ENCODE data around the gene YBX2.

Gene YBX2

GRCh38 chr17:7313088-7313889 is 18.9 kb upstream of the YBX2 start:
- Mint-ChIP-seq H3K4me3 (peak overlapping the region; percentile 97), H3K27ac (peak overlapping the region; percentile 88), H3K27me3 (no peaks in the 10 kb centered on the region), H3K4me1 (peaks cover 62% of the 10 kb centered on the region), H3K9me3 (no peaks in the 10 kb centered on the region), H3K36me3 (peaks cover 38% of the 10 kb centered on the region)

GRCh38 chr17:7312432-7313087 is 18.1 kb upstream of the YBX2 start:
- Mint-ChIP-seq H3K4me3 (peak overlapping the region; percentile 73), H3K9me3 (no peaks in the 10 kb centered on the region), H3K4me1 (peaks cover 62% of the 10 kb centered on the region), H3K36me3 (peaks cover 38% of the 10 kb centered on the region), H3K27ac (peak overlapping the region; percentile 80), H3K27me3 (no peaks in the 10 kb centered on the region)

GRCh38 chr17:7311110-7311705 is 16.8 kb upstream of the YBX2 start:
- Mint-ChIP-seq H3K9me3 (no peaks in the 10 kb centered on the region), H3K27me3 (no peaks in the 10 kb centered on the region), H3K4me3 (peak overlapping the region; percentile 94), H3K27ac (peak overlapping the region; percentile 95), H3K4me1 (peaks cover 59% of the 10 kb centered on the region), H3K36me3 (peaks cover 38% of the 10 kb centered on the region)

GRCh38 chr17:7309628-7310027 is 15.2 kb upstream of the YBX2 start:
- Mint-ChIP-seq H3K36me3 (peaks cover 38% of the 10 kb centered on the region), H3K4me1 (peaks cover 54% of the 10 kb centered on the region), H3K9me3 (no peaks in the 10 kb centered on the region), H3K27me3 (no peaks in the 10 kb centered on the region), H3K4me3 (peak overlapping the region; percentile 94), H3K27ac (peak overlapping the region; percentile 95)

GRCh38 chr17:7308625-7309433 is 14.4 kb upstream of the YBX2 start:
- H3K4me1 Mint-ChIP-seq = peaks cover 46% of the 10 kb centered on the region
- peaks cover 37% of the 10 kb centered on the region for H3K36me3 Mint-ChIP-seq
- H3K4me3 Mint-ChIP-seq = peak overlapping the region; percentile 94
- H3K9me3 Mint-ChIP-seq = no peaks in the 10 kb centered on the region
- H3K27ac Mint-ChIP-seq = peak overlapping the region; percentile 95
- no peaks in the 10 kb centered on the region for H3K27me3 Mint-ChIP-seq

- Mint-ChIP-seq H3K4me1 (peaks cover 37% of the 10 kb centered on the region), H3K27me3 (no peaks in the 10 kb centered on the region), H3K4me3 (peak overlapping the region; percentile 94), H3K36me3 (peaks cover 33% of the 10 kb centered on the region), H3K27ac (peak overlapping the region; percentile 99), H3K9me3 (no peaks in the 10 kb centered on the region)
Measured at GRCh38 chr17:7307686-7308624, 13.5 kb upstream of the YBX2 start.

GRCh38 chr17:7306911-7307685 is 12.7 kb upstream of the YBX2 start, which contains the start of gene EIF5A:
Gene EIF5A (plus strand): TSS chr17:7307628. CDS start chr17:7309636, 2,008 bp downstream.
- Mint-ChIP-seq H3K36me3 (peaks cover 27% of the 10 kb centered on the region), H3K4me3 (peak within 1 kb of the TSS; percentile 94), H3K9me3 (no peaks in the 10 kb centered on the region), H3K27ac (peak within 1 kb of the TSS; percentile 99), H3K4me1 (peaks cover 29% of the 10 kb centered on the region), H3K27me3 (no peaks in the 10 kb centered on the region)

- Mint-ChIP-seq H3K27ac (peak overlapping the region; percentile 62), H3K27me3 (no peaks in the 10 kb centered on the region), H3K36me3 (peaks cover 6% of the 10 kb centered on the region), H3K9me3 (no peaks in the 10 kb centered on the region), H3K4me3 (no peak overlapping the region), H3K4me1 (peaks cover 2% of the 10 kb centered on the region)
Measured at GRCh38 chr17:7304179-7304578, 9.7 kb upstream of the YBX2 start.

- H3K36me3 Mint-ChIP-seq = no peaks in the 10 kb centered on the region
- no peaks in the 10 kb centered on the region for H3K9me3 Mint-ChIP-seq
- H3K4me3 Mint-ChIP-seq = peak overlapping the region; percentile 84
- peaks cover 20% of the 10 kb centered on the region for H3K4me1 Mint-ChIP-seq
- H3K27ac Mint-ChIP-seq = peak overlapping the region; percentile 51
- H3K27me3 Mint-ChIP-seq = peaks cover 8% of the 10 kb centered on the region
Measured at GRCh38 chr17:7296189-7296861, 1.9 kb upstream of the YBX2 start.

GRCh38 chr17:7295230-7296180 is 1.1 kb upstream of the YBX2 start:
- peak overlapping the region; percentile 51 for H3K27ac Mint-ChIP-seq

GRCh38 chr17:7293816-7294613 is 424 bp downstream of the YBX2 start:
- Mint-ChIP-seq H3K9me3 (no peaks in the 10 kb centered on the region), H3K36me3 (no peaks in the 10 kb centered on the region), H3K27ac (no peak overlapping the region), H3K27me3 (peaks cover 8% of the 10 kb centered on the region), H3K4me1 (peaks cover 20% of the 10 kb centered on the region), H3K4me3 (peak overlapping the region; percentile 59)

More at GRCh38 chr17:7295230-7296180, 1.1 kb upstream of the YBX2 start:
- Mint-ChIP-seq H3K27me3 (peaks cover 8% of the 10 kb centered on the region), H3K4me3 (peak overlapping the region; percentile 84), H3K36me3 (no peaks in the 10 kb centered on the region), H3K4me1 (peaks cover 20% of the 10 kb centered on the region), H3K9me3 (no peaks in the 10 kb centered on the region)

GRCh38 chr17:7293159-7293558 is 1.3 kb downstream of the YBX2 start:
- Mint-ChIP-seq H3K27me3 (peaks cover 8% of the 10 kb centered on the region), H3K9me3 (no peaks in the 10 kb centered on the region), H3K4me1 (peaks cover 20% of the 10 kb centered on the region), H3K27ac (no peak overlapping the region), H3K4me3 (no peak overlapping the region), H3K36me3 (no peaks in the 10 kb centered on the region)
